ENCODE results near the gene IL34. TPM values are rescaled to one million over a fixed set of nuclear protein-coding genes. Genes with fewer than 3 reads are reported as not detected.
A peak's percentile ranks its signal among the peaks of the same experiment; 100 is the strongest.

Gene IL34
- total and polyA plus RNA-seq, 2 experiments from 2014 or later: 4.3 to 6.6 TPM

GRCh38 chr16:70695331-70696070 lies 49.1 kb downstream of the IL34 start:
- peaks cover 20% of the 10 kb centered on the region for H3K27me3 Mint-ChIP-seq (ENCODE audit: insufficient read depth, low read depth, poor library complexity)
- Histone ChIP-seq H3K27me3 (ENCODE audit: insufficient read depth) (no peaks in the 10 kb centered on the region), H3K27ac (ENCODE audit: low read depth) (peak overlapping the region; percentile 76), H3K36me3 (ENCODE audit: insufficient read depth) (no peaks in the 10 kb centered on the region), H3K4me1 (ENCODE audit: insufficient read depth) (peaks cover 24% of the 10 kb centered on the region), H3K9me2 (ENCODE audit: insufficient read depth) (no peaks in the 10 kb centered on the region), H2AFZ (no peak overlapping the region), H3K4me3 (no peak overlapping the region), H3F3A (replicated peaks; ENCODE audit: low read depth) (0 out of 2 replicates have a peak, but pooled peaks cover 3% of the 10 kb centered on the region), H4K20me1 (replicated peaks; ENCODE audit: insufficient read depth) (no peaks in the 10 kb centered on the region), H3K79me2 (replicated peaks; ENCODE audit: insufficient read depth) (no peaks in the 10 kb centered on the region), H3K4me2 (peak overlapping the region; percentile 38; the same call in 1 of the 2 replicates)
- peak overlapping the region; percentile 41; the same call in 2 of the 3 replicates for H3K4me3 Mint-ChIP-seq
- peak; percentile 60 for DNase-seq (ENCODE audit: low spot score)
- H3K27ac Mint-ChIP-seq: peak overlapping the region; percentile 80
- peaks cover 25% of the 10 kb centered on the region for H3K4me1 Mint-ChIP-seq
- TF ChIP-seq ZNF462 (CRISPR knock-in tag; IDR thresholded peaks at IDR 0.05): no peak
- no peak for TF ChIP-seq STAT1 (IDR thresholded peaks at IDR 0.05; ENCODE audit: unreplicated experiment)
- no peak for TF ChIP-seq NANOG (IDR thresholded peaks at IDR 0.05; ENCODE audit: borderline replicate concordance)
- TF ChIP-seq ZNF114 (CRISPR knock-in tag; IDR thresholded peaks at IDR 0.05): no peak
- no peak for TF ChIP-seq ZNF331 (CRISPR knock-in tag; IDR thresholded peaks at IDR 0.05; ENCODE audit: low read depth)
- TF ChIP-seq POLR2AphosphoS5 (IDR thresholded peaks at IDR 0.05; ENCODE audit: low read depth): no peak
- TF ChIP-seq EZH2 (IDR thresholded peaks at IDR 0.05; ENCODE audit: low read depth, unreplicated experiment): no peak
- no peak for TF ChIP-seq JUNB (IDR thresholded peaks at IDR 0.05; ENCODE audit: unreplicated experiment)
- TF ChIP-seq ETS1 (IDR thresholded peaks at IDR 0.05): no peak
- TF ChIP-seq CTCF (conservative IDR thresholded peaks at IDR 0.05; ENCODE audit: low read depth in 2 of 2): no peak
- TF ChIP-seq EZH2phosphoT487 (IDR thresholded peaks at IDR 0.05; ENCODE audit: unreplicated experiment): no peak
- no peak for TF ChIP-seq CREB1 (CRISPR knock-in tag; IDR thresholded peaks at IDR 0.05; ENCODE audit: low read depth)
- no peak for TF ChIP-seq REST (IDR thresholded peaks at IDR 0.05; ENCODE audit: unreplicated experiment)
- H3K9me3 Mint-ChIP-seq: no peaks in the 10 kb centered on the region
- peak; percentile 14 for ATAC-seq
- H3K36me3 Mint-ChIP-seq (ENCODE audit: low read depth): peaks cover 2% of the 10 kb centered on the region; the same call in 1 of the 3 replicates

Data from GM23338 (cell line).